Dermis blood vessel endothelial cell (primary cell): ENCODE measurements around the gene NR1I3. TPM values are rescaled to one million over a fixed set of nuclear protein-coding genes. Genes with fewer than 3 reads are reported as not detected.

Experiments
- DNase-seq: peaks from one replicate; pipeline ENCODE4 v3.0.0; 2010
- total RNA-seq: library from RNA; depleted of rRNA; stranded (reverse); fragments of >200 nt; gene quantifications from 2 replicates; pipeline ENCODE4 v1.2.3, GENCODE V29; 2014

The NR1I3 gene
- total RNA-seq, 1 donor from 2014 or later = not detected

- no peak for DNase-seq
Measured at GRCh38 chr1:161217831-161218230, 20.2 kb downstream of the NR1I3 start.

GRCh38 chr1:161216945-161217712 lies 20.9 kb downstream of the NR1I3 start:
- no peak for DNase-seq

GRCh38 chr1:161215076-161215475 lies 22.9 kb downstream of the NR1I3 start, which contains the start of gene FCER1G:
FCER1G (plus strand) TSS chr1:161215295; CDS start chr1:161215322, 27 bp downstream.
- DNase-seq = no peak

- DNase-seq = no peak
Measured at GRCh38 chr1:161214369-161214768, 23.6 kb downstream of the NR1I3 start.

GRCh38 chr1:161209790-161210409 lies 28.1 kb downstream of the NR1I3 start:
- DNase-seq = peak; percentile 85

GRCh38 chr1:161207173-161207572 lies 30.8 kb downstream of the NR1I3 start:
- peak; percentile 53 for DNase-seq

- DNase-seq = no peak
Measured at GRCh38 chr1:161206411-161207140, 31.4 kb downstream of the NR1I3 start.

- DNase-seq = peak; percentile 100
Measured at GRCh38 chr1:161201836-161202712, 35.9 kb downstream of the NR1I3 start, which contains the start of gene NDUFS2. NDUFS2 (plus strand) TSS chr1:161202367; CDS start chr1:161202386, 19 bp downstream.

- peak; percentile 79 for DNase-seq
Measured at GRCh38 chr1:161200992-161201835, 36.8 kb downstream of the NR1I3 start.

GRCh38 chr1:161200421-161200991 lies 37.5 kb downstream of the NR1I3 start:
- peak; percentile 67 for DNase-seq

- peak; percentile 41 for DNase-seq
Measured at GRCh38 chr1:161199506-161200139, 38.4 kb downstream of the NR1I3 start.

- peak; percentile 79 for DNase-seq
Measured at GRCh38 chr1:161198897-161199431, 39.0 kb downstream of the NR1I3 start, which contains the start of gene ADAMTS4. ADAMTS4 (minus strand) TSS chr1:161199054; CDS start chr1:161198627, 427 bp downstream.

- peak; percentile 61 for DNase-seq
Measured at GRCh38 chr1:161198194-161198896, 39.7 kb downstream of the NR1I3 start.

- no peak for DNase-seq
Measured at GRCh38 chr1:161197560-161198193, 40.3 kb downstream of the NR1I3 start.

GRCh38 chr1:161196521-161197451 lies 41.2 kb downstream of the NR1I3 start:
- peak; percentile 49 for DNase-seq

- no peak for DNase-seq
Measured at GRCh38 chr1:161196111-161196510, 41.9 kb downstream of the NR1I3 start.

- no peak for DNase-seq
Measured at GRCh38 chr1:161195171-161195570, 42.8 kb downstream of the NR1I3 start.
